NCI-H1105 (cell line): ENCODE measurements around the gene PSIP1.
A peak's percentile ranks its signal among the peaks of the same experiment; 100 is the strongest.
"Not testable (repeated sequence)": the region's sequence is repeated elsewhere in the genome, so short reads cannot be mapped to it uniquely, and the experiment has no call there.

Source experiments
- DNase-seq: peaks from one replicate; lab custom pipeline; 2025; lab: John Stamatoyannopoulos, UW

Gene PSIP1

GRCh38 chr9:15430920-15431844, 79.6 kb downstream of the PSIP1 start:
- peak; percentile 28 for DNase-seq

GRCh38 chr9:15427702-15428101, 83.1 kb downstream of the PSIP1 start:
- DNase-seq, result not testable (repeated sequence)

- DNase-seq, result no peak
Observed at GRCh38 chr9:15426019-15426418, 84.8 kb downstream of the PSIP1 start.

- no peak for DNase-seq
Observed at GRCh38 chr9:15423231-15423985, 87.4 kb downstream of the PSIP1 start.

- DNase-seq, result peak; percentile 93
Observed at GRCh38 chr9:15422372-15423230, 88.2 kb downstream of the PSIP1 start, which contains the start of gene SNAPC3. SNAPC3 (plus strand) TSS chr9:15422876; CDS start chr9:15422880, 4 bp downstream.

- no peak for DNase-seq
Observed at GRCh38 chr9:15421990-15422371, 88.8 kb downstream of the PSIP1 start.

GRCh38 chr9:15421532-15421931, 89.2 kb downstream of the PSIP1 start:
- no peak for DNase-seq

- DNase-seq, result no peak
Observed at GRCh38 chr9:15420796-15421195, 90.0 kb downstream of the PSIP1 start.

- no peak for DNase-seq
Observed at GRCh38 chr9:15417626-15418025, 93.1 kb downstream of the PSIP1 start.

- no peak for DNase-seq
Observed at GRCh38 chr9:15416880-15417279, 93.9 kb downstream of the PSIP1 start.
